Loucy (cell line): ENCODE data around the gene HCFC1.

Experiments used
- EZH2phosphoT487 ChIP-seq: fragments of 200-600 bp; IDR thresholded peaks from 2 replicates; pipeline ENCODE4 v1.6.1; 2018; ENCODE audit warnings: antibody characterized with exemption, mild to moderate bottlenecking, moderate library complexity, borderline replicate concordance
- TF ChIP-seq, protein P1 (sequence below): fragments of 200-600 bp; sonication (generic); conservative IDR thresholded peaks from 2 replicates; pipeline ENCODE4 v1.5.1; 2014; ENCODE audit warnings: mild to moderate bottlenecking, antibody characterized with exemption, low read length

DNA sequence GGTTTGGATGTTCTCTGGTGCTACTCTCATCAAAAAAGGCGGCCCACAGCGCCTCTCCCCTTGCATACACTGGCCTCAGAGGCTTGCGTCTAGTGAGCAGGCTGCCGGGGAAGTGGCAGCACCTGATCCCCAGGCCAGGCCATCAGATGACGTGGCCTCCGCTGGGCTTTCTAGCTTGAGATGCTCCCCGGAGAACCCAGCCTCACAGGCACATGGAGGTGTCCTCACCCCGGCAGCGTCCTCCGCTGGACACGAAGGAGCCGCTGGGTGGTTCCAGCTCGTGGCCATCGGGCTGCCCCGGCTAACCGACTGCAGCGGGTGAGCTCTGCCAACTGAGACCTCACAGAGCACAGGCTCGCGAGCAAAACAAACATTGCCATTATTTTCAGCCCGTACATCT is 35.3 kb upstream of the HCFC1 start:
- TF ChIP-seq, protein P1, sequence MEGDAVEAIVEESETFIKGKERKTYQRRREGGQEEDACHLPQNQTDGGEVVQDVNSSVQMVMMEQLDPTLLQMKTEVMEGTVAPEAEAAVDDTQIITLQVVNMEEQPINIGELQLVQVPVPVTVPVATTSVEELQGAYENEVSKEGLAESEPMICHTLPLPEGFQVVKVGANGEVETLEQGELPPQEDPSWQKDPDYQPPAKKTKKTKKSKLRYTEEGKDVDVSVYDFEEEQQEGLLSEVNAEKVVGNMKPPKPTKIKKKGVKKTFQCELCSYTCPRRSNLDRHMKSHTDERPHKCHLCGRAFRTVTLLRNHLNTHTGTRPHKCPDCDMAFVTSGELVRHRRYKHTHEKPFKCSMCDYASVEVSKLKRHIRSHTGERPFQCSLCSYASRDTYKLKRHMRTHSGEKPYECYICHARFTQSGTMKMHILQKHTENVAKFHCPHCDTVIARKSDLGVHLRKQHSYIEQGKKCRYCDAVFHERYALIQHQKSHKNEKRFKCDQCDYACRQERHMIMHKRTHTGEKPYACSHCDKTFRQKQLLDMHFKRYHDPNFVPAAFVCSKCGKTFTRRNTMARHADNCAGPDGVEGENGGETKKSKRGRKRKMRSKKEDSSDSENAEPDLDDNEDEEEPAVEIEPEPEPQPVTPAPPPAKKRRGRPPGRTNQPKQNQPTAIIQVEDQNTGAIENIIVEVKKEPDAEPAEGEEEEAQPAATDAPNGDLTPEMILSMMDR, result no peak
- no peak for TF ChIP-seq EZH2phosphoT487
